HUDEP-2 (cell line): Measurements from ENCODE around the gene SLC12A4.
"Not testable (repeated sequence)": the region's sequence is repeated elsewhere in the genome, so short reads cannot be mapped to it uniquely, and the experiment has no call there.

Experiments used
- DNase-seq, 76 experiments: peaks; one replicate each; lab custom pipeline; 2025; ENCODE audit not compliant: unreplicated experiment in 76 of 76; lab: John Stamatoyannopoulos, UW

Gene SLC12A4

GRCh38 chr16:67930678-67931211, 37.7 kb downstream of the SLC12A4 start:
- no peak for DNase-seq

GRCh38 chr16:67930191-67930590, 38.2 kb downstream of the SLC12A4 start:
- no peak for DNase-seq

GRCh38 chr16:67928561-67929364, 39.7 kb downstream of the SLC12A4 start:
- peak in 62 of 76 experiments; percentile 8 to 74 (median 48) for DNase-seq

- DNase-seq: no peak
Measured at GRCh38 chr16:67928147-67928546, 40.3 kb downstream of the SLC12A4 start.

GRCh38 chr16:67927131-67927941, 41.1 kb downstream of the SLC12A4 start:
- no peak for DNase-seq

- no peak for DNase-seq
Measured at GRCh38 chr16:67926181-67926750, 42.2 kb downstream of the SLC12A4 start.

GRCh38 chr16:67924140-67924906, 44.1 kb downstream of the SLC12A4 start:
- DNase-seq: no peak

- DNase-seq: no peak
Measured at GRCh38 chr16:67923414-67924116, 44.9 kb downstream of the SLC12A4 start.

GRCh38 chr16:67922740-67923139, 45.7 kb downstream of the SLC12A4 start:
- DNase-seq: no peak

- no peak for DNase-seq
Measured at GRCh38 chr16:67922221-67922620, 46.2 kb downstream of the SLC12A4 start.

- peak in 32 of 76 experiments; percentile 10 to 59 (median 27) for DNase-seq
Measured at GRCh38 chr16:67919622-67920221, 48.7 kb downstream of the SLC12A4 start.

- peak in 23 of 76 experiments; percentile 4 to 60 (median 16) for DNase-seq
Measured at GRCh38 chr16:67917852-67918236, 50.6 kb downstream of the SLC12A4 start.

GRCh38 chr16:67917140-67917851, 51.1 kb downstream of the SLC12A4 start:
- DNase-seq: no peak

GRCh38 chr16:67915831-67916723, 52.4 kb downstream of the SLC12A4 start:
- DNase-seq: no peak

GRCh38 chr16:67915496-67915769, 53.0 kb downstream of the SLC12A4 start:
- DNase-seq: not testable (repeated sequence)

- DNase-seq: no peak
Measured at GRCh38 chr16:67914758-67915495, 53.5 kb downstream of the SLC12A4 start.

GRCh38 chr16:67910158-67910557, 58.3 kb downstream of the SLC12A4 start:
- DNase-seq: no peak
